GM11168 (cell line): ENCODE measurements around the gene AGPAT2.

Source experiments
- in situ Hi-C: fragments of 300-500 bp; cut with MboI; formaldehyde crosslinking; loops from one replicate; pipeline ENCODE4 v1.12.0; 2022; ENCODE audit warnings: low sequenced_read_pairs; ENCODE audit not compliant: unreplicated experiment

Gene AGPAT2

GRCh38 chr9:136665111-136665703 is 22.1 kb downstream of the AGPAT2 start:
- in situ Hi-C loops: no loop called here

GRCh38 chr9:136664000-136664915 is 23.0 kb downstream of the AGPAT2 start:
- in situ Hi-C loops: no loop called here

GRCh38 chr9:136662656-136663581 is 24.3 kb downstream of the AGPAT2 start, which contains the start of gene EGFL7:
EGFL7 (plus strand) TSS chr9:136662916; CDS start chr9:136668283, 5,367 bp downstream.
- in situ Hi-C loops: no loop called here

- in situ Hi-C loops: no loop called here
Measured at GRCh38 chr9:136662326-136662655, 25.0 kb downstream of the AGPAT2 start.

GRCh38 chr9:136661641-136662325 is 25.5 kb downstream of the AGPAT2 start:
- in situ Hi-C loops: no loop called here

- in situ Hi-C loops: no loop called here
Measured at GRCh38 chr9:136660971-136661550, 26.2 kb downstream of the AGPAT2 start.

- in situ Hi-C loops: no loop called here
Measured at GRCh38 chr9:136659861-136660784, 27.1 kb downstream of the AGPAT2 start.

GRCh38 chr9:136658849-136659535 is 28.3 kb downstream of the AGPAT2 start:
- in situ Hi-C loops: no loop called here

- in situ Hi-C loops: no loop called here
Measured at GRCh38 chr9:136657974-136658848, 29.0 kb downstream of the AGPAT2 start.

- in situ Hi-C loops: no loop called here
Measured at GRCh38 chr9:136656795-136657611, 30.3 kb downstream of the AGPAT2 start.

GRCh38 chr9:136656183-136656738 is 31.0 kb downstream of the AGPAT2 start:
- in situ Hi-C loops: no loop called here

GRCh38 chr9:136655536-136656182 is 31.6 kb downstream of the AGPAT2 start:
- in situ Hi-C loops: no loop called here

- in situ Hi-C loops: no loop called here
Measured at GRCh38 chr9:136654820-136655535, 32.3 kb downstream of the AGPAT2 start.

GRCh38 chr9:136653323-136654079 is 33.8 kb downstream of the AGPAT2 start:
- in situ Hi-C loops: no loop called here
